Measurements from ENCODE around the gene LMO7.
A peak's percentile ranks its signal among the peaks of the same experiment; 100 is the strongest.
"Not testable (repeated sequence)": the region's sequence is repeated elsewhere in the genome, so short reads cannot be mapped to it uniquely, and the experiment has no call there.

LMO7 gene

DNA sequence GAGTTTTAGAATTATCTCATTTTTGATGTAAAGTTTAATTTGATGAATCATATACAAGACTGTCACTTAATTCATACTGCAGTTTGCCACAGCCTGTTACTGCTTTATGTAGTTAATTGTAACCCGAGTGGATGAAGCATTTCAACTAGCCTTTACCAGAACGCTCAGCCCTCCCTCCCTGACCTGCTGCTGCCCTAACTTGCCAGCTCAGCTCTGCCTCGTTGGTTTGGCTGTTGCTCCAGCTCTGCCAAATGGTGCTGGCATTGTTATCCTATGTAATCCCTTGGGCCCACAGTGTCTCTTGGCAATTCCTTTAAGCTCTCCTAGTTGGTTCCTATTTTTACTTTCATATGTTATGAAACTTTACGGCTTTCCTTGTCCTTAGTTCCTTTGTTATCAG is 113.3 kb downstream of the LMO7 start:
- DNase-seq: peak; percentile 46

DNA sequence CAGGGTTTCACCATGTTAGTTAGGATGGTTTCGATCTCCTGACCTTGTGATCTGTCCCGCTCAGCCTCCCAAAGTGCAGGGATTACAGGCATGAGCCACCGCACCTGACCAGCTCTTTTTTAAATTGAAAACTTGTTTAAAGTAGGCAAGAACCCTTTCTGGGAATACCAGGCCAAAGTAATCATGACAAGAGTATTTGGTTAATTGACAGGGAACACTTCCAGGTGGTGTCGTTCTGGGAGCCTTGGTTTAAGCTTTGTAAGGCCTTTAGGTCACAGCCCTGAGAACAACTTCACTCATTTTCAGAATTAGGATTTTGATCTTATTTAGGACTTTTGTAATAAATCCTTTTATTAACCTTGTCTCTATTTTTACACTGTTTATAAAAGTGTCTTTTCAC is 115.2 kb downstream of the LMO7 start:
- DNase-seq: no peak

DNA sequence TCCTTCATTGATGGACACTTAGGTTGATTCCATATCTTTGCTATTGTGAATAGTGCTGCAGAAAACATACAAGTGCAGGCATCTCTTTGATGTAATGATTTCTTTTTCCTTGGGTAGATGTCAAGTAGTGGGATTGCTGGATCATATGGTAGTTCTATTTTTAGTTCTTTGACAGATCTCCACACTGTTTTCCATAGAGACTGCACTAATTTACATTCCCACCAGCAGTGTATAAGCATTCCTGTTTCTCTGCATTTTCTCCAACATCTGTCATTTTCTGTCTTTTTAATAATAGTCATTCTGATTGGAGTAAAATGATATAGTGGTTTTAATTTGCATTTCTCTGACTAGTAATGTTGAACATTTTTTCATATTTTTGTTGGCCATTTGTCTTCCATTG is 116.7 kb downstream of the LMO7 start:
- no peak for DNase-seq

DNA sequence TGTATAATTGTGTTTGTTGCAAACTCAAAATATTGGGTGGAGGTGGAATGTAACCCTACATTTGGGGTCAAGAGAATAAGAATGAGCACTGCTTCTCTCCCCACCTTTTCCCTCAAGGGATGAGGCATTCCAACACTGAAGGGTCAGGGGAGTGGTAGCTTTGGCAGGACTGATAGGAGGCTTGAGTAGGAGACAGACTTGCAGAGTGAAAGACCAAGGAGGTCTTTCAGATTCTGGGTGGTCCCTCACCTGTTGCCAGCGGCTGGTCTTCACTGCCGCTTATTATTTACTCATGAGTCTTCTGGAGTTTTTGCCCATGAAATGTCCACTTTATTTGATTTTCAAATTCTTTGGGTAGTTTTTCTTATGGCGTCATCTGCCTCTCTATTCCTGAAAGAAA is 118.8 kb downstream of the LMO7 start:
- no peak for DNase-seq

DNA sequence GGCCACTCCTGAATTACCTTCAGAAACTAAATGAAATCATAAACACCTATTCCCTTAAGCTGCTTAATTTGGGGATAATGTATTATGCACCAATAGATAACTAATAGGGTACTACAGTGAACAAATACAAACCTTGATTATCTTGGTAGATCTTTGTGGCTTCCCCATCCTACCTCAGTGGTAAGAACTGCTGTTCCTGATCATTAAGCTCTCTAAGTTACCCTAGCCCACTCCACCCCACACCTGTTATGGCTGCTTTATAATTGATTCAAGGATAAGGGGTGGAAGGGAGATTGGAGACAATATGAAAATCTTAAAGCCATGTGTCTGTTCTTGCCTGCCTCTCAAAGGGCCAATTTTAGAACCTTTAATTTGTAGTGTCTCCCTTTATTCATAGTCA is 121.2 kb downstream of the LMO7 start:
- DNase-seq: no peak

DNA sequence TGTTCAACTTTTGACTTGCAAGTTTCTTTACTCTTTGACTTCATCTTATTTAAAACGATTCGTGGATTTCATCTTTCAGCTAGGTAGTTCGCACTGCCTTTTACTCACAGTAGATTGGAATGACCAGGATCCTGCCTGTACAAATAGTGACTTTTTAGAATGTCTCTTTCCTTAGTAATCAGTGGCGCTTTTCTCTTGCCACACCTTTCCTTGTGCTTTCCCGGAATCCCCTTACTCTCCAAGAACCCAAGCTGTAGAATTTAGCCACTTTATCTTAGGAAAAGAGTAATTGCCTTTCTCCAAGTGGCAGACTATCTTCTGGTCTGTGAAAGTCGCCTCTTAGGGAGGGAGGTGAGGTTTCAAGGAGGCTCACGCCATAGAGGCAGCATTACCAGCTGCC is 123.4 kb downstream of the LMO7 start:
- DNase-seq: no peak

DNA sequence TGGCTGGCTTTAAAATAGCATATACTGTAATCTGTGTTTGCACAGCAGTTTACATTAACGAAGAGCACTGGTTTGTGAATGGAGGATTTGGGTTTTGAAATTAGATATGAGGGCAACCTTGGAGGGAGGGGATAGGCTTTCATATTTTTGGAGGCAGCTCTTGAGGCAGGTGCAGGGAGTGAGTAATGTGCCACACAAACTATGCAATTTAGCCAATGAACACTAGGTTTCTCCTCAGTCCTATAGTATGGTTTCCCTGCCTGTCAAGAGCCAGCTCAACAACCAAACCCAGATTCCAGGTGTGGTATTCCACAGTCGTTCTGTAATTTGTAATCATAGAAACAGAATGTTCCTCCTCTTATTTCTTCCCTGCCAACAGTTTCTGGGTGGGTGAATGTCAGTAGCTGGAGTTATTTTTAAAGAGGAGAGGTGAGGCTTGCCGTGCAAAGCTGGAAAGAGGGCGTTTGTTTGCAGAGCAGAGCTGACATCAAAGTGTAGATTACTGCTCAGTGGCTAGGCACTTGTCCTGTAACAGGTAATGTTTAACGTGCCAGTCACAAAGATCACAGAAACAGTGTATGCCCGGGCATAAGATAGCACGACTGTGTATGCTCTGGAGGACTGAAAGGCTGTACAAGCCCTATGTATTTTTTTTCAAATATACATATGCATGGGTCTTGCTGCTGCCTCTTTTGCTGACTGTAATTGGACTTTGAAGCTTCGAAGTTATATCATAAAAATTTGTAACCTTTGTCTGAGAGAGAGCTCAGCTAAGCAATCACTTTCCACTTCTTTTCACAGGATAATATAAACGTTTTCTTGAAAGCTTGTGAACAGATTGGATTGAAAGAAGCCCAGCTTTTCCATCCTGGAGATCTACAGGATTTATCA is 124.2 kb downstream of the LMO7 start:
- no peak for DNase-seq

DNA sequence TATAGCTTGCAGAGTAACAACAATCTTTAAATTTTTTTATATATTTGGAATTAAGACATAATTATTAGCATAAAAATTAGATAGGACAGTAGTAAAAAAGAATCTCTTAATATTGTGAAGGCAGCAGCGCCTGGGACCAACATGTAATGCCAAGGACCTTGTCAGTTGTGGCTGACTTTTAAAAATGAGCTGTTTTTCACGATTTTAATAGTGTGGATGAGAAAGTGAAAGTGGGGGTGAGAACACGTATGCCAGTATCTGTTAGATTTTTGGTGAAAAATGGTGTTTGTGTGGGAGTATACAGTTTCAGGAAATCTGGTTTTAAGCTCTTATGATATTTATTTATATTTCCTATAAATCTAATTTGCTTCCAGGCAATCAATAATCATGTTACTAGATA is 125.2 kb downstream of the LMO7 start:
- DNase-seq: no peak

DNA sequence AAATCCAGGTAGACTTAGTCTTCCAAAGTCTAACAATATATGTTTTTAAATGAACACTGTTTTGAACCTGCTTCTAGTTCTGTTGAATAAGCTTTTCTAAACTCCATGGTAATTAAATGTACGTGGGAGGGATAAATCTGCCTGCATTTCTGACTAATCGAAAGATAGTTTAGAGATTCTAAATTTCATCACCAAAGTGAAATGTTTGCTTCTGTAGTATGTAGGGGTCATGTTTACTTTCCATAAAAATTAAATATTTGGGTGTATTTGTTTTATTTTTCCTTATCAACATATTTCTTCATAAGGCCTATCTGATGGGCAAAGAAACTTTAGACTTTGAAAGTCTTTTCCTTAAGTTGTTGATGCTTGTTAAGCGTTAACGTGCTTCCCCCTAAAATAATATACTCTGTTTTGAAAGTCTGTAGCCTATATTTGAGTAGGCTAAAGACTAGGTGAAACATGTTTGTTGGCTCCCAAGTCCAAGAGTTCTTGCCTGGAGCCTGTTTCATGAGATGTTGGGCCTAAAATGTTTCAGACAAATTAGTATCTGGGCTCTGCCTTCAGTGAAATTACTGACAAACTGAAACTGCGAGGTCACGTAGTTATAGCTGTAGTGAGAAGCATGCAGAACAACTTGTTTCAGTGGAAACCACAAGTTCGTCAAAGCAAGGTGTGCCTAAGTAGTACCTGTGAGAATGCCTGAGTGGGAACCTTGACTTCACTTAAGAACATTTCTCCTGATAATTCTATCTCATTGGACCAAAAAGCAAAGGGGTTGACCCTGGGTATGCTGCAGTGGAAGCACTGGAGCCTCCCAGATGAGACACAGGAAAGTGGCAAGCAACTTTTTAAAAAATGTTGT is 126.2 kb downstream of the LMO7 start:
- DNase-seq: no peak

DNA sequence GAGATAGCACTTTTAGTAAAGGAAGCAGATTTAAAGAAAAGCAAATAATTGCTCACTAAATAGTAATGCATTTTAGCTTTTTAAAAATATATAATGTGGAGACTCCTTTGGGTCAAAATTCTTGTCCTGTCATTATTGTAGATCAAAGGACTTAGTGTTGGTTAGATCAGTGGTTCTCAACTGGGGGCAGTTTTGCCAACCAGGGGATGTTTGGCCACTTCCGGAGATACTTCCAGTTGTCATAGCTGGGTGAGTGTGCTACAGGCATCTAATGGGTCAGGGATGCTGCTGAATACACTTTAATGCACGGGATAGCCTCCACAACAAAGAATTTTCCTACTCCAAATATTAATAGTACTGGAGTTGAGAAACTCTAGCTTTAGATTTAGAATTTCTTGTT is 126.8 kb downstream of the LMO7 start:
- no peak for DNase-seq

DNA sequence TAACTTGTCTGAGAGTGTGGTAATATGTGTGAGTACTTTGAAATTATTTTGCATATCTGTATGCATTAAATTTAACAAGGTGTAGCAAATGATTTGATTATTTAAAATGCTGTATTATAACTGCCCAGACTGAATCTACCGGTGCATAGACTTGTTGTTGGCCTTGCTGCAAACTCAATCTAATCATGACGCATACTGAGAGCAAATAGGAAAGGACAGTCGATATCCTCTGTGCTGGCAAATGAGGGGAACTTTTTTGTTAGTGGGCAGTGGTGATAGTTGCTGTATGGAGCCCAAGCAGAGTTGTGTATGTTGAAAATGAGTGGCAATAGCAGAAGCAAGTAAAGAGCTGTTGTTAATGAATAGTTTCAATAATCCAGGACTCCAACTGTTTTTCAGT is 127.4 kb downstream of the LMO7 start:
- DNase-seq: no peak

DNA sequence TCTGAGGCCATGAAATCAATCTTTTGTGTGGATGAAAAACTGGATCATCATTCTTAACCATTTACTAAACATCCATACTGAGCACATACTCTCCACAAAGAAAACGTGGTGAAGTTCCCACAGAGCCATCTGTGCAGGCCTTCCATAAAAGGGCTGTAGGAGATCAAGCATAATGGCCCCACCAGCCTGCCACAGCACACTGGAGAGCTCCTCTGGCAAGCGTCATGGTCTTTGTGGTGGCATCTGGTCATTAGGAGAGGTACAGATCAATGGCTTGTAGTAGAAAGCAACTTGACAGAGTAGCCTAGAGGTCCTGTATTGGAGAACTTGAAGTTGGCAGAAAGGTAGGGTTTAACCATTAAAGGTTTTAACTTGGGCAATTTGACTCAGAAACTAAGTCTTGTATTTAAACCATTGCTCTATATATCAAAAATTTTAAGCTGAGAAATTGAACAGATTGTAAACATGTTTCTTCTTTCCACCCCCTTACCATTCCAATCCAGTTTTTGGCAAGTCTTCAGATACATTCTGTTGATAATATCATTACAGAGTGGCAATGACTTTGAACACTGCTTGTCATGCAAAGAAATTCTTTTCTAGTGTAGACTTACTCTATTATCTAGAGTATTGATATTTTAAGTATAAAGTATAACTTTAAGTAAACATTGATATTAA is 128.3 kb downstream of the LMO7 start:
- peak; percentile 77 for DNase-seq

DNA sequence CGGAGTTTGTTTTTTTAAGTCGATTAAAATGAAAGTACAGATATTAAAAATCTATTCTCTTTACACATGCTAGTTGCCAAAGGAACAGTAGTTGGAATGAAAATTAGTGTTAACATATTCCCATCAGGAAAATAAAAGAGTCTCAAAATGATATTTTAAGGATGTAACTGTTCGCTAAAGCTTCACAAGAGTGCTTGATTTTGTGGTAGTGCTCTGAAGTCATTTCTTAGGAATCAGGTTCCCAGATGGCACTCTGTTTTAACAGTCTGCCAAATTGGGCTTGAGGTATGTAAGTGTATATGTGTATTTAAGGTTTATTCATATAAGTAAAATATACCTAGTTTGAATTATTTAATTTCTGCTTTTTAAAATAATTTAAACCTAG is 128.8 kb downstream of the LMO7 start:
- peak; percentile 21 for DNase-seq

DNA sequence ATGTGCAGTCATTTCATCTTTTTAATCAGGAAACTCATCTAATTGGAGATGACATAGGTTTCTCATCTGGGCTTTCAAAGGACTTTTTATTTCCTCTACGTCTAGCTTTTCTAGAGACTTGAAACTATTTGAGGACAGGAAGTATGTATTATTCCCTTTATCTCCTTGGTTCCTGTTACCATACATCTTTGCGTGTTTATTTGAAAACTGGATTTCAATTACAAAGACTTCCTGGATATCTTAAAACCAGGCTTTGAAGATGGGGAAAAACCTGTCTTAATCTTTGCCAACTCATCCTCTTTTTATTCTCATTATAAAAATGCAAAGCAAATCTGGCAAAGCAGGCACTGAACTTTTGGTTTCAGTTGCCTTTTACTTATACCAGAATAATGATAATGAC is 130.5 kb downstream of the LMO7 start:
- no peak for DNase-seq

DNA sequence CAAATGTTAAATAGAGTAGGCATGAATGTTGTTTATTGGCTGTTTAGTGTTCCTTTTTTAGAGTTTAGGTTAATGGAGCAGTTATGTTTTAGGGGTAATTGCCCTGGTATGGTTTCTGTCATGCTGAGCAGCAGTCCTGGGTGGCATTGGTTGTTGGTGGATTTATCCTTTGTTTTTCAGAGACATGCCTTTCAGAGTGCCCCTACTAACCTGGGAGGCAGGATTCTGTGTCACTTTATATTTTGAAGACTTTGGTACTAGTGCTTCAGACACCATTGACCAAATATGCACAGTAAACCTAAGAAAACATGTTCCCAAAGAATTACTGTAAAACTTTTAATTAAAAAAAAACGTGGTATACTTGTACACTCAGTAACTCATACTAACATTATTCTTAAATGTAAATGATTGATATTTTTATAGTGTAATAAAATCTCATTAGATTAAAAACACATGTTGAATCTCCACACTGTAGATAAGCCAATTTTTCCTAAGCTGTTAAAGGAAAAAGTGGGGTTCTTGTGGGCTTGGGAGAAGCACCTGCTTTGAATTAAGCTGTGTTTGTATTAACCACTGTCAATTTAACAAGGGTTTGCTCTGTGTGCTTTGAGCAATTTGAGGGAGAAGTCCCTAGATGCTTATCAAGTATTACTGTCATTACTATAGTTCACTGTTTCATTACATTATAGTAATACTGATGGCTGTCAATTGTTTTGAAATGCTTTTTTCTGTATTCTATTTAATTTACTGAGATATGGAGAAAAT is 133.2 kb downstream of the LMO7 start:
- DNase-seq: no peak

DNA sequence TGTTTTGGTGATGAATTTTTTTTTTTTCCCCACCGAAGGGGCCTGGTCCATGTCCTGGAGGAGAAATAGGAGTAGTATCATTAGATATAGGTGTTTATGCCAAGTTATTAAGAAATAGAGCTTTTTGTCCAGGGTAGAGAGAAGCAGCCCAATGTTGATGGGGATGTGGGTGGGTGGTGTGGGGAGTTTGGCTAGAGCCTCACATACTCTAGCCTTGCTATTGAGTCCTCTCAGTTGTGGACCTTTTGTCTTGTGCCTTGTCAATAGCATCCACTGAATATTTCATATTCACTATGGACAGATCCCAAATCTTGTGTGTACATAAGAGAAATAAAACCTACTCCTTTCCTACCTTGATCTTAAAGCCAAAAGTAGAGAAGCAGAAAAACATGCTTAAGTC is 134.0 kb downstream of the LMO7 start:
- DNase-seq: no peak

DNA sequence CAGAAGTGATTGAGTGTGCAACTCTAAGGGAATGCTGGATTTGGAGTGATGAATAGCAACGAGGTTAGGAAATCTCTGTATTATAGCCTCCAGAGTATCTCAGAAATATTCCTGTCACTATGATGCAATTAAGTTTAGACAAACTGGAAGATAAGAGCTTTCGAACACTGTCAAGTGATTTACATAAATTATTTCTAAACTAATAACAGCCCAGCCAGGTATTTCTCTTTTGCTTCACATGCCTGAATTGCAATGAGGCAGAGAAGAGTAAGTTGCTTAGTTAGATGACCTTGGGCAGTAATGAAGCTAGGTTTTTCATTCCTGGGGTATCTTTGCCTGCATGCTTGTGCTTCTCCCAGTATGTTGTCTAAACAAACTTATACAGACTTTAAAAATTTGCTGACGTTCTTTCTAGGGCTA is 134.5 kb downstream of the LMO7 start:
- DNase-seq: no peak

DNA sequence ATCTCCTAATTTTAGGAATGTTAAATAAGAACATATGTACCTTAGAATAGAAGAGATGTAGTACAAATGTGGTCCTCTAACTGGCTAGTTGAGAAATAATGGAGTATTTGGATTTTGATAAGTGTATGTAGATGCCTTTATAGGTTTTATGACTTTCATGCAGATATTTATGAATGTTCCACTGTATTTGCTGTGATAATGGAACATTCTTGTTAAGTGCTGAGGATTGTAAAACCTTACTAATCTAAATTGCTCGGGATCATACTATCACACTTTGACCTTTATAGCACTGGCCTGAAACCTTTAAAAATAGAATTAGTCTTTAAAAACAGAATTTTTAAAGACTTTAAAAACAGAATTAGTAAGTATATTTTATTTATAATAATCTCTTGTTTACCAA is 135.1 kb downstream of the LMO7 start:
- DNase-seq: no peak

DNA sequence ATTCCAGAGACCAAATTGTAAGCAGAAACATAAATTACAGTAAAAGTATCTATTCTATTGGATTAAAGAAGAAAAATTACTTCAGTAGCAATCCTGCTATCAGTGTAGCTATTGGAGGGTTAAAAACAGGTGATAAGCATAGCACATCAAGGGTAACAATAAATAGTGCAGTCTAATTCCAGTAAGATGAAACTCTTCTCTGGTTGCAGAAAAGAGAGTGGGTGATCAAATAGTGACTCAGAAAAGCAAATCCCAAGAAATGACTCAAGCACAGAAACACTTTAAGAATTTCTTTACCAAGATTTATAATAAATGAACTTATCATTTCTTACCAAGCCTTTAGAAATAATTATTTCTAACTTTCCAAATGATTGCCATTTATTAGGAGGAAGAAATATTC is 135.7 kb downstream of the LMO7 start:
- DNase-seq: no peak

DNA sequence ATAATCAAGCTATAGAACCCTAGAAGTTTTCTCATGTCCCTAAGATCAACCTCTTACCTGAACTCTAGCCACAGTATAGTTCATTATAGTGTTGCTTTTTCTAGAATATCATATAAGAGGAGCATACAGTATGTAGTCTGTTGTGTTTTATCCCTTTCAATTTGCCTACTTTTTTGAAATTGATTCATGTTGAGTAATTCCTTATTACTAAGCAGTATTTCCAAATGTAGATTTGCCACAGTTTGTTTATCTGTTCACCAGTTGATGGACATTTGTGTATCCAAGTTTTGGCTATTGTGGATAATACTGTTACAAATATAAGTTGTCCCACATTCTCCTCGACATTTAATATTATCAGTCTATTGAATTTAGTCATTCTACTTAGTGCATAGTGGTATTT is 138.0 kb downstream of the LMO7 start:
- no peak for DNase-seq

DNA sequence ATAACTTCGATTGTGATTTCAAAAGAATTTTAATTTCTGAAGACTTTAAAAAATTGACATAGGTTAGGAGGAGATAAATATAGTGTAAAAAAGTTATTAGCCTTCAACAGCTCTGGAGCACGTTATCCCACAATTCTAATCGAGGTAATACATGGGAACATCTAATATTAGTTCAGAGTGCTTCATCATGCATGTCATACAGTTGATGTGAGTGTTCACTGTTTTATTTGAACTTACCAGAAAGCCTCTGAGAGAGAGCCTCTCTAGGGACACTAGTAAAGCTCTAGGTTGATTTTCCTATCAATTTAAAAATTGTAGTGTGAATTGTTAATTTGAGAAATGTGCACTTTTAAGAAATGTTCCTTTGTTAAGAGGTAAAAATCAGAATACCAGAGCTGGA is 140.4 kb downstream of the LMO7 start:
- DNase-seq: no peak

DNA sequence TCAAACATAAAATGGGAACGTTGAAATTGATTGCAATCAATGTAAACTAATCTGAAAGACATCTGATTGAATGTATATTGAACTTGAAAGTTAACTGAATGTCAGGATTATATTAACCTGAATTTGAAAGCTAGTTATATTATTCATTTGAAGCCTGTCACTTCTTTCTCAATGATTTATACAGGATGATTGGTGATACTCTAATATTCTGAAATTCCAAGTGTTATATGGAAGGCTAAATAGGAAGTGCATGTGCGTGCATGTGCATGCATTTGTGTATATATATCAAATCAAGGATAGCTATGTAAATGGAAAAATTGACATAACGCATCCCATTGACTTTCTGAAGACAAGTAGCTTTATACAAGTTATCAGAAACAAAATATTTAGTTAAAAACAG is 143.3 kb downstream of the LMO7 start:
- DNase-seq: no peak

DNA sequence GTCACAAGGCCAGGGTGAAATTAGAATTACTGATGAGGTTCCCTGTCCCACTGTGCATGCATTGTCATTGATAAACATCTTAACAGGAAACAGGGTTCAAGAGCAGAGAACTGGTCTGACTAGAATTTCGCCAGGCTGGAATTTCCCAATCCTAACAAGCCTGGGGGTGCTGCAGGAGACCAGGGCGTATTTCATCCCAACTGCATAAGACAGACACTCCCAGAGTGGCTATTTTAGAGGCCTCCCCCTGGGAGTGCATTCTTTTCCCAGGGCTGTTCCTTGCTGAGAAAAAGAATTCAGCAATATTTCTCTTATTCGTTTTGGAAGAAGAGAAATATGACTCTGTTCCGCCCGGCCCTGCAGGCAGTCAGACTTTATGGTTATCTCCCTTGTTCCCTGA is 144.0 kb downstream of the LMO7 start:
- not testable (repeated sequence) for DNase-seq
